ENCODE data around the gene BCAR3.

DNA sequence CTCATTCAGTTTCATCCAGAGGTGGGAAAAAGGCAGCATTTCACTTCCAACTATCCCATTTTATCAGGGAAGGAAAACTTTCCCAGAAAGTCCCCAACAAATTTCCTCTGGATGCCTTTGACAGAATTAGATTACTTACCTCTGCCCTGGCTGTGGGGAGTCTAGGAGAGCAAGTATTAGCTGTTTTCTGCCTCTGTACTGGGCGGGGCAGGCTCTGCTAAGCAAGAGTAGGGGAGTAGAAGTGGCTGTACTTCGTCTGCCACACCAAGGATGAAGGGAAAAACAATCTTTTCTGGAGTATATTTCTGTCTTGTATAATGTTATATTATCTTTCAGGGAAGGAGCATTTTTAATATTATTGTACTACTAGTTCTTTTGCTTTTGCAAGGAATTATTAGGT, 155.2 kb downstream of the BCAR3 start:
- TF ChIP-seq GATA3 (IDR thresholded peaks at IDR 0.05; ENCODE audit: low read depth, low read length) (no peak), GATA2 (IDR thresholded peaks at IDR 0.05; ENCODE audit: low read depth, low read length) (no peak)

All from SH-SY5Y (cell line).